Fibroblast of skin of right quadriceps (primary cell): Measurements from ENCODE around the gene PDS5B.
"Not testable (repeated sequence)": the region's sequence is repeated elsewhere in the genome, so short reads cannot be mapped to it uniquely, and the experiment has no call there.

Source experiments
- DNase-seq: peaks from one replicate; pipeline ENCODE4 v3.0.0-alpha.2; 2013

Gene PDS5B

DNA sequence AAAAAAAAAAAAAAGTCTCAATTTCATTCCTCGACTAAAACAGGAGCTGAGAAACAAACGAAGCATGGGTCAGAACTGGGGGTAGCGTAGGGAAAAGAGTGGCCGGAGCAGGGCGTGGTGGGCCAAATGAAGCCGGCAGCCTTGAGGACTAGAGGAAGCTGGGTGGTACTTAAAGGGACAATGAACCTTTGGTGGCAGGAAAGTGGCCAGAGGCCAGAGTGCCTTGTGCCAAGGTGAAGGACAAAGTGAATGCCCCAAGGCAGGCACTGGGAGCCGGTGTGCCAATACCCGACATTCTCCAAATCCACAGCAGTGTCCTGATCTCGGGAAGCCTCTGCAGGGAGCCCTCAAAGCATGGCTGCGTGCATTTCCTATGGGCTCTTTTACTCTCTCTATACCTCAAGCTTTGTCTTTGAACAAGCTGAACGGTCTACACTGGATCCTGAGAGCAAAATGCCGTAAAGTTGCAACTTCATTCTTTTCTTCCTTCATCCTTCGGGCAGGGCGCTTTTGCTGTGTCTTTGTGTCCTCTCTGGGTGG, 235.0 kb downstream of the PDS5B start:
- no peak for DNase-seq

- no peak for DNase-seq
These were observed 236.5 kb downstream of the PDS5B start for GRCh38 chr13:32822771-32823170.

GRCh38 chr13:32823597-32823996, 237.3 kb downstream of the PDS5B start:
- no peak for DNase-seq

- DNase-seq, result no peak
These were observed 237.8 kb downstream of the PDS5B start for GRCh38 chr13:32824061-32824460.

- peak; percentile 93 for DNase-seq
These were observed 238.4 kb downstream of the PDS5B start for GRCh38 chr13:32824675-32825074.

GRCh38 chr13:32825481-32825880, 239.2 kb downstream of the PDS5B start:
- no peak for DNase-seq

GRCh38 chr13:32826372-32826771, 240.1 kb downstream of the PDS5B start:
- not testable (repeated sequence) for DNase-seq
